HG02798 (cell line): ENCODE results near the gene SYNPR.
"Not testable (repeated sequence)": the region's sequence is repeated elsewhere in the genome, so short reads cannot be mapped to it uniquely, and the experiment has no call there.

Experiments
- ATAC-seq: cut with Tn5 transposase; IDR thresholded peaks from one replicate; pipeline ENCODE4 v1.9.1; 2021; ENCODE audit warnings: mild to moderate bottlenecking; ENCODE audit not compliant: unreplicated experiment, poor library complexity

The SYNPR gene

GRCh38 chr3:63597019-63597418 lies 318.9 kb downstream of the SYNPR start:
- ATAC-seq: no peak

GRCh38 chr3:63607716-63608115 lies 329.6 kb downstream of the SYNPR start:
- no peak for ATAC-seq

GRCh38 chr3:63609408-63609807 lies 331.3 kb downstream of the SYNPR start:
- ATAC-seq: no peak

- ATAC-seq: no peak
Measured at GRCh38 chr3:63609834-63610233, 331.7 kb downstream of the SYNPR start.

- ATAC-seq: no peak
Measured at GRCh38 chr3:63611382-63611781, 333.3 kb downstream of the SYNPR start.

- no peak for ATAC-seq
Measured at GRCh38 chr3:63613561-63613960, 335.5 kb downstream of the SYNPR start.

- ATAC-seq: no peak
Measured at GRCh38 chr3:63617391-63617790, 339.3 kb downstream of the SYNPR start.

- no peak for ATAC-seq
Measured at GRCh38 chr3:63624941-63625560, 346.9 kb downstream of the SYNPR start.

- ATAC-seq: no peak
Measured at GRCh38 chr3:63631670-63632069, 353.6 kb downstream of the SYNPR start.

- ATAC-seq: no peak
Measured at GRCh38 chr3:63635186-63635585, 357.1 kb downstream of the SYNPR start.

GRCh38 chr3:63639806-63640205 lies 361.7 kb downstream of the SYNPR start:
- no peak for ATAC-seq

GRCh38 chr3:63642488-63642887 lies 364.4 kb downstream of the SYNPR start:
- no peak for ATAC-seq

- ATAC-seq: no peak
Measured at GRCh38 chr3:63644212-63644797, 366.2 kb downstream of the SYNPR start.

GRCh38 chr3:63644928-63645781 lies 367.0 kb downstream of the SYNPR start:
- not testable (repeated sequence) for ATAC-seq

- ATAC-seq: no peak
Measured at GRCh38 chr3:63652066-63652725, 374.1 kb downstream of the SYNPR start, which contains the start of gene SNTN. Gene SNTN, plus strand, starts transcription at chr3:63652675. Its CDS starts 13 bp downstream, at chr3:63652688.

- no peak for ATAC-seq
Measured at GRCh38 chr3:63654211-63654610, 376.1 kb downstream of the SYNPR start.

- ATAC-seq: no peak
Measured at GRCh38 chr3:63654931-63655330, 376.8 kb downstream of the SYNPR start.

- no peak for ATAC-seq
Measured at GRCh38 chr3:63655519-63655918, 377.4 kb downstream of the SYNPR start.

- no peak for ATAC-seq
Measured at GRCh38 chr3:63656786-63657185, 378.7 kb downstream of the SYNPR start.

- no peak for ATAC-seq
Measured at GRCh38 chr3:63661242-63661641, 383.1 kb downstream of the SYNPR start.

GRCh38 chr3:63662011-63662410 lies 383.9 kb downstream of the SYNPR start:
- ATAC-seq: no peak
